ENCODE measurements around the gene CCDC15. TPM values are rescaled to one million over a fixed set of nuclear protein-coding genes. Genes with fewer than 3 reads are reported as not detected.

Gene CCDC15
- total and polyA plus RNA-seq, 7 experiments from 2014 or later: 1.5 to 4.7 (median 2.5) TPM

DNA sequence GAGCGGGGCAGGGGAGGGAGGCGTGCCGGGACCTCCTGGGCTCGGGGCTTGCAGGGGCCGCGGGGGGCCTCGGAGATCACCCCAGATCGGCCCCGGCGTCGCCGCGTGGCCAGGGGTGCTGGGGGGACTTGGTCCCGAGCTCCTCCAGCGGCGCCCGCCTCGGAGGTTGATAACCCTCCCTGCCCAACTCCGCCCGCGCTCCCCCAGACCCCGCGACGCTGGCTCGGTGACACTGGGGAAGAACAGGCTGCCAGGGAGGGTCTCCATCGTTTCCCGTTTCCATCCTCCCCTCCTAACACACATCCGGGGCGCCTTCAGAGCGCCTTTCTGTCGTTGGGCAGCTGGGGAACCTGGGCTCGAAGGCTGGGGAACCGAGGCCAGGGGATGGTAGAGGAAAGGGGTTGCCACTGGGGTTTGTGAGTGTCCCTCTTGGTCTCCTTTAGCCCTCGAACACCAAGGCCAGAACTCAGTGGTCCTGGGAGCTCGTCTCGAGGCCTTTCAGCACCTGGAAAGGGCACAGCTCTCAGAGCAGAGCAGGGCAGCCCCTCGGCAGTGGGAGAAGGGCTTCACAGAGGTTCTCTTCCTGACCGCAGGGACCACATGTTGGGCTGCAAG lies 109.5 kb downstream of the CCDC15 start:
- intact Hi-C loops (cut with micrococcal nuclease): loop anchor here (1.0 to 5.0 kb wide), 2 partner anchors 48 to 49 kb away; partner anchors contain the start of gene TMEM218 (in 2 of the 2)
- Mint-ChIP-seq H3K27ac (peak overlapping the region in 1 of 9 donors; percentile 62), H3K36me3 (peaks cover 0 to 3% (median 0%) of the 10 kb centered on the region in 5 donors), H3K4me3 (peak overlapping the region; percentile 48 to 90 (median 68)), H3K27me3 (peaks cover 45 to 68% (median 50%) of the 10 kb centered on the region in 5 donors), H3K9me3 (no peaks in the 10 kb centered on the region), H3K4me1 (peaks cover 0 to 15% (median 10%) of the 10 kb centered on the region in 7 donors)
- Histone ChIP-seq H3K9me3 (ENCODE audit: control insufficient read depth in 2 of 3, low read length in 3 of 3) (no peaks in the 10 kb centered on the region), H3K27ac (ENCODE audit: low read depth, low read length) (no peak overlapping the region), H3K36me3 (ENCODE audit: control insufficient read depth in 2 of 3, insufficient read depth in 3 of 3, low read length in 3 of 3) (no peaks in the 10 kb centered on the region), H3K4me1 (ENCODE audit: control insufficient read depth in 2 of 2, insufficient read depth in 2 of 2, low read length in 2 of 2) (peaks cover 4 to 7% of the 10 kb centered on the region in 2 donors), H3K4me3 (ENCODE audit: low read length) (peak overlapping the region; percentile 58), H3K27me3 (ENCODE audit: control insufficient read depth in 2 of 2, insufficient read depth in 2 of 2, low read length in 2 of 2) (peaks cover 0 to 10% of the 10 kb centered on the region in 2 donors)
- ChIA-PET POLR2A (no interaction called here), CTCF (no interaction called here)
- peak; percentile 5 for ATAC-seq
- DNase-seq: peak in 2 of 9 donors; percentile 4

DNA sequence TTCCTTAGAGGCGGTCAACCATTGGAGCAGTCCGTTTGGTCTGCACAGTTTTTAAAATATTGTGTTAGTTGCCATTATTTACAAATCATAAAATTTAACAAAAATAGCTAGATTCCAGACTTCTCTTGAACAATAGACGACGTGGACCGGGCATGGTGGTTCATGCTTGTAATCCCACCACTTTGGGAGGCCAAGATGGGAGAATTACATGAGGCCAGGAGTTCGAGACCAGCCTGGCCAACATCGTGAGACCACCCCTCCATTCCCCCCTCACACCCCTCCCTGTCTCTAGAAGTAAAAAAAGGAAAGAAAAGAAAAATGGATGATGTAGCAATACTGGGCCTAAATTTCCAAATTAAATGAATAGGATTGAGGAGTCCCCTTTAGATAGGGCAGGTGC lies 110.1 kb downstream of the CCDC15 start:
- Mint-ChIP-seq H3K27ac (peak overlapping the region in 1 of 9 donors; percentile 62), H3K36me3 (peaks cover 0 to 3% (median 0%) of the 10 kb centered on the region in 5 donors), H3K27me3 (peaks cover 47 to 68% (median 52%) of the 10 kb centered on the region in 5 donors), H3K9me3 (no peaks in the 10 kb centered on the region), H3K4me1 (peaks cover 0 to 15% (median 10%) of the 10 kb centered on the region in 7 donors), H3K4me3 (peak overlapping the region; percentile 48 to 89 (median 66))
- intact Hi-C loops (cut with micrococcal nuclease): loop anchor here in 1 of 2 donors (5.0 kb wide), 1 partner anchor 48 kb away; the partner anchor contains the start of gene TMEM218
- H3K4me3 ChIP-seq (ENCODE audit: low read length): no peak overlapping the region
- POLR2A ChIA-PET: no interaction called here
- no peaks in the 10 kb centered on the region for H3K36me3 ChIP-seq (ENCODE audit: control insufficient read depth in 2 of 3, insufficient read depth in 3 of 3, low read length in 3 of 3)
- DNase-seq: no peak
- peaks cover 4 to 7% of the 10 kb centered on the region in 2 donors for H3K4me1 ChIP-seq (ENCODE audit: control insufficient read depth in 2 of 2, insufficient read depth in 2 of 2, low read length in 2 of 2)
- CTCF ChIA-PET: no interaction called here
- peaks cover 0 to 10% of the 10 kb centered on the region in 2 donors for H3K27me3 ChIP-seq (ENCODE audit: control insufficient read depth in 2 of 2, insufficient read depth in 2 of 2, low read length in 2 of 2)
- no peak for ATAC-seq
- no peak overlapping the region for H3K27ac ChIP-seq (ENCODE audit: low read depth, low read length)
- H3K9me3 ChIP-seq (ENCODE audit: control insufficient read depth in 2 of 3, low read length in 3 of 3): no peaks in the 10 kb centered on the region

- Histone ChIP-seq H3K27ac (ENCODE audit: low read depth, low read length) (no peak overlapping the region), H3K4me3 (ENCODE audit: low read length) (no peak overlapping the region), H3K4me1 (ENCODE audit: control insufficient read depth in 2 of 2, insufficient read depth in 2 of 2, low read length in 2 of 2) (peaks cover 4 to 7% of the 10 kb centered on the region in 2 donors), H3K36me3 (ENCODE audit: control insufficient read depth in 2 of 3, insufficient read depth in 3 of 3, low read length in 3 of 3) (no peaks in the 10 kb centered on the region), H3K9me3 (ENCODE audit: control insufficient read depth in 2 of 3, low read length in 3 of 3) (no peaks in the 10 kb centered on the region), H3K27me3 (ENCODE audit: control insufficient read depth in 2 of 2, insufficient read depth in 2 of 2, low read length in 2 of 2) (peaks cover 0 to 10% of the 10 kb centered on the region in 2 donors)
- ATAC-seq (no peak), DNase-seq (no peak)
- H3K27me3 Mint-ChIP-seq: peaks cover 37 to 65% (median 54%) of the 10 kb centered on the region in 5 donors
- ChIA-PET CTCF (no interaction called here), POLR2A (no interaction called here)
- intact Hi-C loops (cut with micrococcal nuclease): no loop called here
- H3K36me3 Mint-ChIP-seq: peaks cover 0 to 3% (median 0%) of the 10 kb centered on the region in 5 donors
- no peak overlapping the region for H3K4me3 Mint-ChIP-seq
- no peak overlapping the region for H3K27ac Mint-ChIP-seq
- H3K4me1 Mint-ChIP-seq: peaks cover 0 to 26% (median 10%) of the 10 kb centered on the region in 7 donors
- no peaks in the 10 kb centered on the region for H3K9me3 Mint-ChIP-seq
Observed at GRCh38 chr11:125068368-125068767, 114.4 kb downstream of the CCDC15 start.

DNA sequence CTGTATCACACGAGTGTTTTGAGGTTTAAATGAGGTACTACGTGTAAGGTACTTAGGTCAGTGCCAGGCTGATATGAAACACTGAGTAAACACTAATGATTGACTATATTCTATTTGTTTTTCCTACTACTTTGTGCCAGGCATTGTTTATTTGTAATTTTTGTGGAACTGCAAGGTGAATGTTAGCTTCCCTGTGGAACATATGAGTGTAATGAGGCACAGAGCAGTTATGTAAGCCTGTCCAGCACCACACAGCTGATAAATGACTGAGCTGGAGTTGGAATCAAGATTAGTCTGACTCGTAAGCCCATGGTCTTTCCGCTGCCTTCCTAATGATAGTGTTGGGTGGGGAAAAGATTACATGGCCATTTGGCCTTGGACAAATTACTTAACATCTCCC lies 115.0 kb downstream of the CCDC15 start:
- H3K27ac Mint-ChIP-seq: no peak overlapping the region
- H3K27me3 Mint-ChIP-seq: peaks cover 32 to 64% (median 53%) of the 10 kb centered on the region in 5 donors
- Histone ChIP-seq H3K4me1 (ENCODE audit: control insufficient read depth in 2 of 2, insufficient read depth in 2 of 2, low read length in 2 of 2) (peaks cover 0 to 1% of the 10 kb centered on the region in 2 donors), H3K36me3 (ENCODE audit: control insufficient read depth in 2 of 3, insufficient read depth in 3 of 3, low read length in 3 of 3) (no peaks in the 10 kb centered on the region), H3K27ac (ENCODE audit: low read depth, low read length) (no peak overlapping the region), H3K27me3 (ENCODE audit: control insufficient read depth in 2 of 2, insufficient read depth in 2 of 2, low read length in 2 of 2) (peaks cover 0 to 6% of the 10 kb centered on the region in 2 donors), H3K9me3 (ENCODE audit: control insufficient read depth in 2 of 3, low read length in 3 of 3) (no peaks in the 10 kb centered on the region), H3K4me3 (ENCODE audit: low read length) (no peak overlapping the region)
- ChIA-PET POLR2A (no interaction called here), CTCF (no interaction called here)
- DNase-seq: no peak
- peaks cover 0 to 21% (median 7%) of the 10 kb centered on the region in 7 donors for H3K4me1 Mint-ChIP-seq
- no peaks in the 10 kb centered on the region for H3K9me3 Mint-ChIP-seq
- no peak overlapping the region for H3K4me3 Mint-ChIP-seq
- intact Hi-C loops (cut with micrococcal nuclease): no loop called here
- H3K36me3 Mint-ChIP-seq: peaks cover 0 to 3% (median 0%) of the 10 kb centered on the region in 5 donors
- ATAC-seq: no peak

DNA sequence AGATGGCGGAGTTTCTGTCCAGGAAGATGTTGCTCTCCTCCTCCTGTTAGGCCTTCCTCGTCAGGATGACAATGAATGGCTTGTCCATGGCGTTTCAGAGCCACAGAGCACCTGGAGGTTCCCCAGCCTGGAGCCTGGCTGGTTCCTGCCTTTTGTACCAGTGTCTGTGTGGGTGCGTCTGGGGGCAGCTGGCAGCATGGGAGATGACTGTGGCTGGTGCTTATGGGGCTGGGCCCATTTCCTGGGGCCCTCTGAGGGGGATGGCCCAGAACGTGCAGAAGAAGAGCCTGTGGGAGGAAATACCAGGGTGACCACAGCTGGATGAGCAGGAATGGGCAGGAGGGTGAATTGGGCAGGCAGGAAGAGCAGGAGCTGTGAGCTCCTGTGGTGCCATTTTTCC lies 115.8 kb downstream of the CCDC15 start:
- H3K36me3 Mint-ChIP-seq: peaks cover 0 to 3% (median 0%) of the 10 kb centered on the region in 5 donors
- H3K27ac ChIP-seq (ENCODE audit: low read depth, low read length): no peak overlapping the region
- CTCF ChIA-PET: no interaction called here

GRCh38 chr11:125070699-125071254 lies 116.8 kb downstream of the CCDC15 start:
- H3K4me1 ChIP-seq (ENCODE audit: control insufficient read depth in 2 of 2, insufficient read depth in 2 of 2, low read length in 2 of 2): no peaks in the 10 kb centered on the region
- Mint-ChIP-seq H3K27ac (peak overlapping the region in 1 of 9 donors; percentile 0), H3K4me3 (no peak overlapping the region), H3K4me1 (peaks cover 0 to 17% (median 0%) of the 10 kb centered on the region in 7 donors), H3K27me3 (peaks cover 14 to 50% (median 42%) of the 10 kb centered on the region in 5 donors), H3K36me3 (peaks cover 0 to 3% (median 0%) of the 10 kb centered on the region in 5 donors), H3K9me3 (no peaks in the 10 kb centered on the region)
- CTCF ChIA-PET: no interaction called here
- no peaks in the 10 kb centered on the region for H3K36me3 ChIP-seq (ENCODE audit: control insufficient read depth in 2 of 3, insufficient read depth in 3 of 3, low read length in 3 of 3)
- H3K27ac ChIP-seq (ENCODE audit: low read depth, low read length): no peak overlapping the region
- POLR2A ChIA-PET: no interaction called here
- DNase-seq: no peak
- H3K4me3 ChIP-seq (ENCODE audit: low read length): no peak overlapping the region
- intact Hi-C loops (cut with micrococcal nuclease): no loop called here
- H3K9me3 ChIP-seq (ENCODE audit: control insufficient read depth in 2 of 3, low read length in 3 of 3): no peaks in the 10 kb centered on the region
- peak; percentile 92 for ATAC-seq
- H3K27me3 ChIP-seq (ENCODE audit: control insufficient read depth in 2 of 2, insufficient read depth in 2 of 2, low read length in 2 of 2): no peaks in the 10 kb centered on the region

More for the DNA sequence above, 115.8 kb downstream of the CCDC15 start:
- intact Hi-C loops (cut with micrococcal nuclease): no loop called here
- H3K9me3 Mint-ChIP-seq: no peaks in the 10 kb centered on the region
- H3K27me3 ChIP-seq (ENCODE audit: control insufficient read depth in 2 of 2, insufficient read depth in 2 of 2, low read length in 2 of 2): no peaks in the 10 kb centered on the region
- H3K9me3 ChIP-seq (ENCODE audit: control insufficient read depth in 2 of 3, low read length in 3 of 3): no peaks in the 10 kb centered on the region
- H3K4me3 ChIP-seq (ENCODE audit: low read length): no peak overlapping the region
- no peak overlapping the region for H3K4me3 Mint-ChIP-seq
- DNase-seq: no peak
- no peaks in the 10 kb centered on the region for H3K4me1 ChIP-seq (ENCODE audit: control insufficient read depth in 2 of 2, insufficient read depth in 2 of 2, low read length in 2 of 2)
- ATAC-seq: no peak
- POLR2A ChIA-PET: no interaction called here
- H3K4me1 Mint-ChIP-seq: peaks cover 0 to 17% (median 0%) of the 10 kb centered on the region in 7 donors
- H3K36me3 ChIP-seq (ENCODE audit: control insufficient read depth in 2 of 3, insufficient read depth in 3 of 3, low read length in 3 of 3): no peaks in the 10 kb centered on the region
- H3K27ac Mint-ChIP-seq: no peak overlapping the region
- H3K27me3 Mint-ChIP-seq: peaks cover 24 to 59% (median 50%) of the 10 kb centered on the region in 5 donors

Measured in naive thymus-derived CD4-positive, alpha-beta T cell (primary cell).